AG10803 (cell line): ENCODE results near the gene MRPS27.

Experiments
- DNase-seq: peaks from one replicate; pipeline ENCODE4 v3.0.0; 2010; ENCODE audit warnings: low read depth
- H3K4me3 ChIP-seq: 2 replicates; pipeline ENCODE4 v1.5.1; 2011; ENCODE audit warnings: mild to moderate bottlenecking, low read length, control low read depth
- CTCF ChIP-seq: conservative IDR thresholded peaks from 2 replicates; pipeline ENCODE4 v1.5.1; 2011; ENCODE audit warnings: mild to moderate bottlenecking, low read length, control low read depth, inconsistent platforms

Gene MRPS27

GRCh38 chr5:72206160-72206559, 113.9 kb downstream of the MRPS27 start:
- TF ChIP-seq CTCF, result no peak
- no peak overlapping the region for H3K4me3 ChIP-seq
- DNase-seq, result no peak

GRCh38 chr5:72205431-72206009, 114.5 kb downstream of the MRPS27 start:
- peak; percentile 57 for DNase-seq
- no peak for TF ChIP-seq CTCF
- no peak overlapping the region for H3K4me3 ChIP-seq

- H3K4me3 ChIP-seq, result no peak overlapping the region
- TF ChIP-seq CTCF, result no peak
- peak; percentile 46 for DNase-seq
These were observed 115.1 kb downstream of the MRPS27 start for GRCh38 chr5:72204946-72205345.

GRCh38 chr5:72203251-72203845, 116.7 kb downstream of the MRPS27 start:
- no peak for DNase-seq
- no peak overlapping the region for H3K4me3 ChIP-seq
- TF ChIP-seq CTCF, result no peak

GRCh38 chr5:72202331-72202825, 117.7 kb downstream of the MRPS27 start:
- DNase-seq, result no peak
- TF ChIP-seq CTCF, result no peak
- H3K4me3 ChIP-seq, result no peak overlapping the region

GRCh38 chr5:72199681-72200080, 120.4 kb downstream of the MRPS27 start:
- H3K4me3 ChIP-seq, result no peak overlapping the region
- no peak for TF ChIP-seq CTCF
- DNase-seq, result no peak

GRCh38 chr5:72197393-72197792, 122.6 kb downstream of the MRPS27 start:
- no peak for TF ChIP-seq CTCF
- DNase-seq, result no peak
- H3K4me3 ChIP-seq, result no peak overlapping the region
